ENCODE data around the gene LMNB1.

LMNB1 gene

GRCh38 chr5:126868338-126869004 lies 91.5 kb downstream of the LMNB1 start:
- Histone ChIP-seq H3K18ac (ENCODE audit: low read depth in 1 of 2, low read length in 2 of 2) (no peak overlapping the region), H3K4me1 (ENCODE audit: control insufficient read depth, insufficient read depth, low read depth, low read length) (peaks cover 5% of the 10 kb centered on the region)

GRCh38 chr5:126869005-126869451 lies 92.1 kb downstream of the LMNB1 start:
- peak overlapping the region in 1 of 2 experiments; percentile 38 for H3K4me3 ChIP-seq (ENCODE audit: insufficient read depth in 1 of 2, low read depth in 1 of 2, low read length in 2 of 2)
- H3K4ac ChIP-seq (ENCODE audit: low read depth in 1 of 2, low read length in 2 of 2): no peak overlapping the region
- H3K27ac ChIP-seq (ENCODE audit: low read length, poor library complexity, severe bottlenecking): no peak overlapping the region
- no peak overlapping the region for H3K14ac ChIP-seq (ENCODE audit: low read length in 2 of 2)
- WGBS: 20% methylated on average over 22 of the region's 22 CpGs
- no peak overlapping the region for H3K23ac ChIP-seq (ENCODE audit: low read length in 2 of 2)
- no peak overlapping the region for H2BK5ac ChIP-seq (ENCODE audit: low read depth, low read length, poor library complexity, severe bottlenecking)
- H3K4me2 ChIP-seq (ENCODE audit: low read length, poor library complexity, severe bottlenecking): peak overlapping the region; percentile 61
- no peak overlapping the region for H2BK12ac ChIP-seq (ENCODE audit: low read length in 2 of 2)
- peaks cover 5% of the 10 kb centered on the region for H3K4me1 ChIP-seq (ENCODE audit: control insufficient read depth, insufficient read depth, low read depth, low read length)
- H3K9me3 ChIP-seq (ENCODE audit: control insufficient read depth, low read length): no peaks in the 10 kb centered on the region
- no peak overlapping the region for H2BK15ac ChIP-seq (ENCODE audit: low read depth, poor library complexity, severe bottlenecking)
- H3K9ac ChIP-seq (ENCODE audit: low read length): peak overlapping the region; percentile 40
- DNase-seq: no peak
- H3K79me1 ChIP-seq (replicated peaks; ENCODE audit: low read length, poor library complexity, severe bottlenecking): no peaks in the 10 kb centered on the region
- H3K36me3 ChIP-seq (ENCODE audit: control insufficient read depth in 1 of 2, insufficient read depth in 2 of 2, low read depth in 1 of 2, low read length in 2 of 2): peaks cover 0 to 2% of the 10 kb centered on the region in 2 experiments
- no peak overlapping the region for H3K18ac ChIP-seq (ENCODE audit: low read depth in 1 of 2, low read length in 2 of 2)
- H2AFZ ChIP-seq (ENCODE audit: low read depth, low read length): no peak overlapping the region
- no peak overlapping the region for H4K91ac ChIP-seq (ENCODE audit: low read length)
- H3K27me3 ChIP-seq (ENCODE audit: control insufficient read depth in 1 of 2, insufficient read depth in 1 of 2, low read length in 2 of 2): peaks cover 0 to 3% of the 10 kb centered on the region in 2 experiments
- no peak overlapping the region for H2BK120ac ChIP-seq (ENCODE audit: low read depth, low read length)
- no peak overlapping the region for H2AK5ac ChIP-seq (ENCODE audit: low read length, severe bottlenecking)
- H4K8ac ChIP-seq (ENCODE audit: low read length): no peak overlapping the region

More at GRCh38 chr5:126868338-126869004, 91.5 kb downstream of the LMNB1 start:
- no peak overlapping the region for H2BK12ac ChIP-seq (ENCODE audit: low read length in 2 of 2)
- 84% methylated on average over 11 of the region's 11 CpGs for WGBS
- peaks cover 0 to 4% of the 10 kb centered on the region in 2 experiments for H3K36me3 ChIP-seq (ENCODE audit: control insufficient read depth in 1 of 2, insufficient read depth in 2 of 2, low read depth in 1 of 2, low read length in 2 of 2)
- H3K79me1 ChIP-seq (replicated peaks; ENCODE audit: low read length, poor library complexity, severe bottlenecking): no peaks in the 10 kb centered on the region
- H3K9ac ChIP-seq (ENCODE audit: low read length): no peak overlapping the region
- no peak overlapping the region for H2BK120ac ChIP-seq (ENCODE audit: low read depth, low read length)
- H3K27me3 ChIP-seq (ENCODE audit: control insufficient read depth in 1 of 2, insufficient read depth in 1 of 2, low read length in 2 of 2): peaks cover 0 to 3% of the 10 kb centered on the region in 2 experiments
- no peaks in the 10 kb centered on the region for H3K9me3 ChIP-seq (ENCODE audit: control insufficient read depth, low read length)
- H3K23ac ChIP-seq (ENCODE audit: low read length in 2 of 2): no peak overlapping the region
- no peak overlapping the region for H3K4ac ChIP-seq (ENCODE audit: low read depth in 1 of 2, low read length in 2 of 2)
- H3K4me3 ChIP-seq (ENCODE audit: insufficient read depth in 1 of 2, low read depth in 1 of 2, low read length in 2 of 2): no peak overlapping the region
- H4K8ac ChIP-seq (ENCODE audit: low read length): no peak overlapping the region
- H3K14ac ChIP-seq (ENCODE audit: low read length in 2 of 2): no peak overlapping the region
- DNase-seq: no peak
- H2BK15ac ChIP-seq (ENCODE audit: low read depth, poor library complexity, severe bottlenecking): no peak overlapping the region
- H2AFZ ChIP-seq (ENCODE audit: low read depth, low read length): no peak overlapping the region
- peak overlapping the region; percentile 61 for H3K4me2 ChIP-seq (ENCODE audit: low read length, poor library complexity, severe bottlenecking)
- no peak overlapping the region for H3K27ac ChIP-seq (ENCODE audit: low read length, poor library complexity, severe bottlenecking)
- no peak overlapping the region for H2AK5ac ChIP-seq (ENCODE audit: low read length, severe bottlenecking)
- H4K91ac ChIP-seq (ENCODE audit: low read length): no peak overlapping the region
- H2BK5ac ChIP-seq (ENCODE audit: low read depth, low read length, poor library complexity, severe bottlenecking): no peak overlapping the region

GRCh38 chr5:126871441-126871840 lies 94.5 kb downstream of the LMNB1 start:
- no peak overlapping the region for H2BK15ac ChIP-seq (ENCODE audit: low read depth, poor library complexity, severe bottlenecking)
- H3K27me3 ChIP-seq (ENCODE audit: control insufficient read depth in 1 of 2, insufficient read depth in 1 of 2, low read length in 2 of 2): peaks cover 0 to 3% of the 10 kb centered on the region in 2 experiments
- H3K9me3 ChIP-seq (ENCODE audit: control insufficient read depth, low read length): no peaks in the 10 kb centered on the region
- H2BK5ac ChIP-seq (ENCODE audit: low read depth, low read length, poor library complexity, severe bottlenecking): no peak overlapping the region
- H2AK5ac ChIP-seq (ENCODE audit: low read length, severe bottlenecking): no peak overlapping the region
- no peaks in the 10 kb centered on the region for H3K79me1 ChIP-seq (replicated peaks; ENCODE audit: low read length, poor library complexity, severe bottlenecking)
- no peak overlapping the region for H3K4me2 ChIP-seq (ENCODE audit: low read length, poor library complexity, severe bottlenecking)
- H4K8ac ChIP-seq (ENCODE audit: low read length): no peak overlapping the region
- no peak overlapping the region for H3K9ac ChIP-seq (ENCODE audit: low read length)
- no peak overlapping the region for H3K23ac ChIP-seq (ENCODE audit: low read length in 2 of 2)
- WGBS: 98% methylated on average over 5 of the region's 6 CpGs
- H3K18ac ChIP-seq (ENCODE audit: low read depth in 1 of 2, low read length in 2 of 2): no peak overlapping the region
- no peak overlapping the region for H2AFZ ChIP-seq (ENCODE audit: low read depth, low read length)
- no peaks in the 10 kb centered on the region for H3K36me3 ChIP-seq (ENCODE audit: control insufficient read depth in 1 of 2, insufficient read depth in 2 of 2, low read depth in 1 of 2, low read length in 2 of 2)
- H3K4me1 ChIP-seq (ENCODE audit: control insufficient read depth, insufficient read depth, low read depth, low read length): peaks cover 12% of the 10 kb centered on the region
- no peak for DNase-seq
- H2BK120ac ChIP-seq (ENCODE audit: low read depth, low read length): no peak overlapping the region
- H3K27ac ChIP-seq (ENCODE audit: low read length, poor library complexity, severe bottlenecking): no peak overlapping the region
- H3K4me3 ChIP-seq (ENCODE audit: insufficient read depth in 1 of 2, low read depth in 1 of 2, low read length in 2 of 2): no peak overlapping the region
- no peak overlapping the region for H4K91ac ChIP-seq (ENCODE audit: low read length)
- no peak overlapping the region for H3K4ac ChIP-seq (ENCODE audit: low read depth in 1 of 2, low read length in 2 of 2)
- no peak overlapping the region for H2BK12ac ChIP-seq (ENCODE audit: low read length in 2 of 2)
- no peak overlapping the region for H3K14ac ChIP-seq (ENCODE audit: low read length in 2 of 2)

- 97% methylated on average over 9 of the region's 11 CpGs for whole genome bisulfite sequencing
- Histone ChIP-seq H3K4me3 (ENCODE audit: insufficient read depth in 1 of 2, low read depth in 1 of 2, low read length in 2 of 2) (no peak overlapping the region), H2BK12ac (ENCODE audit: low read length in 2 of 2) (no peak overlapping the region), H4K8ac (ENCODE audit: low read length) (no peak overlapping the region), H2BK5ac (ENCODE audit: low read depth, low read length, poor library complexity, severe bottlenecking) (no peak overlapping the region), H3K4me2 (ENCODE audit: low read length, poor library complexity, severe bottlenecking) (no peak overlapping the region), H3K23ac (ENCODE audit: low read length in 2 of 2) (no peak overlapping the region), H3K27me3 (ENCODE audit: control insufficient read depth in 1 of 2, insufficient read depth in 1 of 2, low read length in 2 of 2) (peaks cover 0 to 2% of the 10 kb centered on the region in 2 experiments), H2BK15ac (ENCODE audit: low read depth, poor library complexity, severe bottlenecking) (no peak overlapping the region), H2BK120ac (ENCODE audit: low read depth, low read length) (no peak overlapping the region), H3K14ac (ENCODE audit: low read length in 2 of 2) (no peak overlapping the region), H3K9ac (ENCODE audit: low read length) (no peak overlapping the region), H3K9me3 (ENCODE audit: control insufficient read depth, low read length) (no peaks in the 10 kb centered on the region), H3K79me1 (replicated peaks; ENCODE audit: low read length, poor library complexity, severe bottlenecking) (no peaks in the 10 kb centered on the region), H3K27ac (ENCODE audit: low read length, poor library complexity, severe bottlenecking) (no peak overlapping the region), H3K4me1 (ENCODE audit: control insufficient read depth, insufficient read depth, low read depth, low read length) (peaks cover 12% of the 10 kb centered on the region), H4K91ac (ENCODE audit: low read length) (no peak overlapping the region), H2AK5ac (ENCODE audit: low read length, severe bottlenecking) (no peak overlapping the region), H3K18ac (ENCODE audit: low read depth in 1 of 2, low read length in 2 of 2) (no peak overlapping the region), H2AFZ (ENCODE audit: low read depth, low read length) (no peak overlapping the region), H3K4ac (ENCODE audit: low read depth in 1 of 2, low read length in 2 of 2) (no peak overlapping the region), H3K36me3 (ENCODE audit: control insufficient read depth in 1 of 2, insufficient read depth in 2 of 2, low read depth in 1 of 2, low read length in 2 of 2) (no peaks in the 10 kb centered on the region)
- DNase-seq: no peak
Observed at GRCh38 chr5:126872561-126873354, 95.8 kb downstream of the LMNB1 start.
